ENCODE results near the gene CD3D.

The CD3D gene

GRCh38 chr11:118320515-118320914, 22.0 kb downstream of the CD3D start:
- H3K27ac ChIP-seq: no peak overlapping the region
- TF ChIP-seq ZFX (IDR thresholded peaks at IDR 0.05) (no peak), CTCF (conservative IDR thresholded peaks at IDR 0.05) (no peak)

GRCh38 chr11:118319337-118319707, 23.2 kb downstream of the CD3D start:
- H3K27ac ChIP-seq: no peak overlapping the region
- TF ChIP-seq CTCF (conservative IDR thresholded peaks at IDR 0.05) (no peak), ZFX (IDR thresholded peaks at IDR 0.05) (no peak)

DNA sequence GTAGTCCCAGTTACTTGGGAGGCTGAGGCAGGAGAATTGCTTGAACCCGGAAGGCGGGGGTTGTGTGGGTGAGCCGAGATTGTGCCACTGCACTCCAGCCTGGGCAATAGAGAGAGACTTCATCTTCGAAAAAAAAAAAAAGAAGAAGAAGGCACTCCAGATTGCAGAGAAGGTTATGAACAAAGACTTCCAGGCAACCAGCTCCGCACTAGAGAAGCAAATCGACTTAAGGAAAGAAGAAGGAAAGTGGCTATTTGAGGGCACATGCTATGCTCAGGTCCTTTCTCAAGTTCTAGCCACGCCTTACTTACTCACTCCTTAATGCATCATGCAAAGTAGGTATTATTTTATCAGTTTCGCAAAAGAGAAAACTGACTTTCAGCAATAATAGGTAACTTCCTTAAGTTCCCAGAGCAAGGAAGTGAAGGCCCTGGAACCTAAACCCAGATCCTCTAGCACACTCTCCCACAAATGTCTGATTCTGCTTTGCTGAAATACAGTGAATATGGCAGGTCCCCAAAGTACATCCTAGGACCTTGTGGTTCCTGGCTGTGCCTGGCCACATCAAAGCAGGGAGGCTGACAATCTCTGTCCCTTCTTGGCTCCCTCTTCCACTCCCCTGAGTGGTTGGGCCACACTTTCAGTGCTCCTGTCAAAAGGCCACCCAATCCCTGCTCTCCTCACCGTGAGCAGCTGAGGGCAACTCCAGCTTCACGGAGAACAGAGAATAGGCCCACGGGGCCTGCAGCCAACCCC, 23.7 kb downstream of the CD3D start:
- TF ChIP-seq ZFX (IDR thresholded peaks at IDR 0.05) (no peak), CTCF (conservative IDR thresholded peaks at IDR 0.05) (no peak)
- no peak overlapping the region for H3K27ac ChIP-seq

GRCh38 chr11:118318124-118318523, 24.4 kb downstream of the CD3D start:
- H3K27ac ChIP-seq: no peak overlapping the region
- TF ChIP-seq ZFX (IDR thresholded peaks at IDR 0.05): no peak
- no peak for TF ChIP-seq CTCF (conservative IDR thresholded peaks at IDR 0.05)

- H3K27ac ChIP-seq: peak overlapping the region; percentile 21; the same call in 1 of the 2 replicates
- TF ChIP-seq ZFX (IDR thresholded peaks at IDR 0.05): no peak
- TF ChIP-seq CTCF (conservative IDR thresholded peaks at IDR 0.05): no peak
These were observed 27.5 kb downstream of the CD3D start for GRCh38 chr11:118314988-118315411.

GRCh38 chr11:118313242-118313641, 29.3 kb downstream of the CD3D start:
- H3K27ac ChIP-seq: no peak overlapping the region
- TF ChIP-seq CTCF (conservative IDR thresholded peaks at IDR 0.05) (no peak), ZFX (IDR thresholded peaks at IDR 0.05) (no peak)

- H3K27ac ChIP-seq: no peak overlapping the region
- TF ChIP-seq CTCF (conservative IDR thresholded peaks at IDR 0.05) (no peak), ZFX (IDR thresholded peaks at IDR 0.05) (no peak)
These were observed 30.2 kb downstream of the CD3D start for GRCh38 chr11:118312328-118312727.
